ENCODE measurements around the gene OR6N2.

Gene OR6N2

GRCh38 chr1:158809256-158809655 is 28.3 kb upstream of the OR6N2 start:
- no peak for ATAC-seq
- TF ChIP-seq ARNTL (CRISPR knock-in tag; IDR thresholded peaks at IDR 0.05; ENCODE audit: borderline replicate concordance, low read depth) (no peak), PATZ1 (CRISPR knock-in tag; IDR thresholded peaks at IDR 0.05; ENCODE audit: borderline replicate concordance) (no peak), RARB (CRISPR knock-in tag; IDR thresholded peaks at IDR 0.05) (no peak), ZFP3 (CRISPR knock-in tag; IDR thresholded peaks at IDR 0.05) (no peak), CSDC2 (CRISPR knock-in tag; IDR thresholded peaks at IDR 0.05) (no peak), BACH2 (CRISPR knock-in tag; IDR thresholded peaks at IDR 0.05; ENCODE audit: borderline replicate concordance) (no peak), SNAI2 (CRISPR knock-in tag; IDR thresholded peaks at IDR 0.05) (no peak)
- TF ChIP-seq, protein P1, sequence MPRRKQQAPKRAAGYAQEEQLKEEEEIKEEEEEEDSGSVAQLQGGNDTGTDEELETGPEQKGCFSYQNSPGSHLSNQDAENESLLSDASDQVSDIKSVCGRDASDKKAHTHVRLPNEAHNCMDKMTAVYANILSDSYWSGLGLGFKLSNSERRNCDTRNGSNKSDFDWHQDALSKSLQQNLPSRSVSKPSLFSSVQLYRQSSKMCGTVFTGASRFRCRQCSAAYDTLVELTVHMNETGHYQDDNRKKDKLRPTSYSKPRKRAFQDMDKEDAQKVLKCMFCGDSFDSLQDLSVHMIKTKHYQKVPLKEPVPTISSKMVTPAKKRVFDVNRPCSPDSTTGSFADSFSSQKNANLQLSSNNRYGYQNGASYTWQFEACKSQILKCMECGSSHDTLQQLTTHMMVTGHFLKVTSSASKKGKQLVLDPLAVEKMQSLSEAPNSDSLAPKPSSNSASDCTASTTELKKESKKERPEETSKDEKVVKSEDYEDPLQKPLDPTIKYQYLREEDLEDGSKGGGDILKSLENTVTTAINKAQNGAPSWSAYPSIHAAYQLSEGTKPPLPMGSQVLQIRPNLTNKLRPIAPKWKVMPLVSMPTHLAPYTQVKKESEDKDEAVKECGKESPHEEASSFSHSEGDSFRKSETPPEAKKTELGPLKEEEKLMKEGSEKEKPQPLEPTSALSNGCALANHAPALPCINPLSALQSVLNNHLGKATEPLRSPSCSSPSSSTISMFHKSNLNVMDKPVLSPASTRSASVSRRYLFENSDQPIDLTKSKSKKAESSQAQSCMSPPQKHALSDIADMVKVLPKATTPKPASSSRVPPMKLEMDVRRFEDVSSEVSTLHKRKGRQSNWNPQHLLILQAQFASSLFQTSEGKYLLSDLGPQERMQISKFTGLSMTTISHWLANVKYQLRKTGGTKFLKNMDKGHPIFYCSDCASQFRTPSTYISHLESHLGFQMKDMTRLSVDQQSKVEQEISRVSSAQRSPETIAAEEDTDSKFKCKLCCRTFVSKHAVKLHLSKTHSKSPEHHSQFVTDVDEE (CRISPR knock-in tag; IDR thresholded peaks at IDR 0.05): no peak

DNA sequence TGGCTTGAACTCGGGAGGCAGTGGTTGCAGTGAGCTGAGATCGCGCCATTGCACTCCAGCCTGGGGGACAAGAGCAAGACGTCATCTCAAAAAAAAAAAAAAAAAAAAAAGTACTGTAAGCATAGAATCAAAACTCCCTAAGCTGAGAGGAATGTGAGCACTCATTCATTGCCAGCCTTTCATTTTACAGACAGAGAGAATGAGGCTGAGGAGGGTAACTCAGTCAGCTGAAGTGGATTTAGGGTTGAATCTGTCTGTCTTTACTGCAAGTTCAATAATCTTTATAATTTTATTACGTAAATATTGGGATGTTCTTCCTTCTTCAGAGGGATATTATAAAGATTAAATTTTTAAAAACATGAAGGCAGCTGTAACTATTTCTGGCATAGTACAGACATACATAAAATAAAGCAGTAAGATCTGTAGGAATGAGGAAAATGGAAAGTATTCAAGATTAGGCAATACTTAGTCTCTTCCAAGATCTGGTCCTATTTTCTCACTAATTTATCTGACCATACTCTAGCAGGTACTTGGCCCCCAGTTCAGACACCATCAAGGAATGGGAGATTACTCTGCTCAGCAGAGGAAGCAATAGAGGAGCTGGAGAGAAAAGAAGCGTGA is 26.0 kb upstream of the OR6N2 start:
- TF ChIP-seq PPARA (CRISPR knock-in tag; IDR thresholded peaks at IDR 0.05; ENCODE audit: borderline replicate concordance): no peak
- TF ChIP-seq ZNF565 (CRISPR knock-in tag; conservative IDR thresholded peaks at IDR 0.05; ENCODE audit: low read depth): no peak
- no peak for TF ChIP-seq ARNTL (CRISPR knock-in tag; IDR thresholded peaks at IDR 0.05; ENCODE audit: borderline replicate concordance, low read depth)
- TF ChIP-seq CSDC2 (CRISPR knock-in tag; IDR thresholded peaks at IDR 0.05): no peak
- TF ChIP-seq ZNF8 (CRISPR knock-in tag; IDR thresholded peaks at IDR 0.05): no peak
- TF ChIP-seq TCF4 (CRISPR knock-in tag; IDR thresholded peaks at IDR 0.05; ENCODE audit: borderline replicate concordance): no peak
- no peak for TF ChIP-seq OSR1 (CRISPR knock-in tag; IDR thresholded peaks at IDR 0.05)
- no peak for ATAC-seq

DNA sequence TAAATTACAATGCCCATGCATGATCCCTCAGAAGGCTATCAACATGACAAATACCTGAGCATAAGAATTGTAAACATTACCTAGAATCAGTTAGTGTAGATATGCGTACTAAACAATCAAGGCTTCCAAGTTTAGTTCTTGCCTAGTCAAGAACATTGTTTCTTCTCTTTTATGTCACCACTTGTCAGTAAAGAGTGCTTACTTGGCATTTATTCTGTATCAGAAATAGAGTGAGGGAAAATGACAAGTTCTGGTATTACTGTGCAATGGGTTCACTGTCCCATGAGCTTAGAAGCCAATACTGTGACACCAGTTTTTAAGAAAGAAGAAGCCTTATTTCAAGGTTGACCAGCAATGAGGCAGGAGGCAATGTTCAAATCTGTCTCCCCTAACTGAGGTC is 22.7 kb upstream of the OR6N2 start:
- no peak for TF ChIP-seq SNAI2 (CRISPR knock-in tag; IDR thresholded peaks at IDR 0.05)
- no peak for TF ChIP-seq ISL1 (CRISPR knock-in tag; IDR thresholded peaks at IDR 0.05)
- no peak for TF ChIP-seq CSDC2 (CRISPR knock-in tag; IDR thresholded peaks at IDR 0.05)
- TF ChIP-seq ARNTL (CRISPR knock-in tag; IDR thresholded peaks at IDR 0.05; ENCODE audit: borderline replicate concordance, low read depth): no peak
- TF ChIP-seq ESRRG (CRISPR knock-in tag; IDR thresholded peaks at IDR 0.05): no peak
- no peak for TF ChIP-seq PPARA (CRISPR knock-in tag; IDR thresholded peaks at IDR 0.05; ENCODE audit: borderline replicate concordance)
- TF ChIP-seq, protein P2, sequence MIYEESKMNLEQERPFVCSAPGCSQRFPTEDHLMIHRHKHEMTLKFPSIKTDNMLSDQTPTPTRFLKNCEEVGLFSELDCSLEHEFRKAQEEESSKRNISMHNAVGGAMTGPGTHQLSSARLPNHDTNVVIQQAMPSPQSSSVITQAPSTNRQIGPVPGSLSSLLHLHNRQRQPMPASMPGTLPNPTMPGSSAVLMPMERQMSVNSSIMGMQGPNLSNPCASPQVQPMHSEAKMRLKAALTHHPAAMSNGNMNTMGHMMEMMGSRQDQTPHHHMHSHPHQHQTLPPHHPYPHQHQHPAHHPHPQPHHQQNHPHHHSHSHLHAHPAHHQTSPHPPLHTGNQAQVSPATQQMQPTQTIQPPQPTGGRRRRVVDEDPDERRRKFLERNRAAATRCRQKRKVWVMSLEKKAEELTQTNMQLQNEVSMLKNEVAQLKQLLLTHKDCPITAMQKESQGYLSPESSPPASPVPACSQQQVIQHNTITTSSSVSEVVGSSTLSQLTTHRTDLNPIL (CRISPR knock-in tag; IDR thresholded peaks at IDR 0.05; ENCODE audit: low read depth): no peak
- TF ChIP-seq TCF4 (CRISPR knock-in tag; IDR thresholded peaks at IDR 0.05; ENCODE audit: borderline replicate concordance): no peak
- TF ChIP-seq OSR1 (CRISPR knock-in tag; IDR thresholded peaks at IDR 0.05): no peak
- TF ChIP-seq BACH2 (CRISPR knock-in tag; IDR thresholded peaks at IDR 0.05; ENCODE audit: borderline replicate concordance): no peak
- no peak for TF ChIP-seq TOX (CRISPR knock-in tag; IDR thresholded peaks at IDR 0.05; ENCODE audit: borderline replicate concordance)
- no peak for TF ChIP-seq ZFP30 (CRISPR knock-in tag; IDR thresholded peaks at IDR 0.05)
- TF ChIP-seq GLIS3 (CRISPR knock-in tag; IDR thresholded peaks at IDR 0.05): no peak
- no peak for TF ChIP-seq RARB (CRISPR knock-in tag; IDR thresholded peaks at IDR 0.05)
- no peak for TF ChIP-seq ZNF8 (CRISPR knock-in tag; IDR thresholded peaks at IDR 0.05)

GRCh38 chr1:158801396-158801795 is 20.4 kb upstream of the OR6N2 start:
- no peak for ATAC-seq
- no peak for TF ChIP-seq PATZ1 (CRISPR knock-in tag; IDR thresholded peaks at IDR 0.05; ENCODE audit: borderline replicate concordance)
- TF ChIP-seq, protein P1 (CRISPR knock-in tag; IDR thresholded peaks at IDR 0.05): no peak
- TF ChIP-seq TOX (CRISPR knock-in tag; IDR thresholded peaks at IDR 0.05; ENCODE audit: borderline replicate concordance): no peak
- TF ChIP-seq SNAI2 (CRISPR knock-in tag; IDR thresholded peaks at IDR 0.05): no peak

More for the DNA sequence above, 22.7 kb upstream of the OR6N2 start:
- ATAC-seq: no peak
